Measurements from ENCODE around the gene IMMP2L. TPM values are rescaled to one million over a fixed set of nuclear protein-coding genes. Genes with fewer than 3 reads are reported as not detected.

The IMMP2L gene
- total and polyA plus RNA-seq, 2 donors (not counting 3 experiments of a cell fraction or from before 2014, with no cell fraction given) = 9.9 to 11.8 TPM

GRCh38 chr7:110941385-110941784 is 620.9 kb downstream of the IMMP2L start:
- Histone ChIP-seq H3K9me3 (replicated peaks; ENCODE audit: control insufficient read depth, insufficient read depth, low read length) (no peaks in the 10 kb centered on the region), H3K9ac (replicated peaks; ENCODE audit: extremely low read depth, insufficient read depth, low read length) (no peak overlapping the region), H3K4me3 (replicated peaks in 1 of 3; ENCODE audit: insufficient read depth in 1 of 3, low read depth in 1 of 3, low read length in 3 of 3) (no peak overlapping the region), H3K4me1 (ENCODE audit: control insufficient read depth, extremely low read depth, insufficient read depth, low read length) (no peaks in the 10 kb centered on the region), H3K4me2 (ENCODE audit: insufficient read depth, low read length) (no peak overlapping the region), H3K27ac (ENCODE audit: insufficient read depth, low read depth, low read length) (no peak overlapping the region), H4K20me1 (replicated peaks; ENCODE audit: control insufficient read depth, extremely low read depth, insufficient read depth, low read length) (no peaks in the 10 kb centered on the region), H3K79me2 (ENCODE audit: control insufficient read depth, insufficient read depth, low read length) (no peaks in the 10 kb centered on the region), H3K27me3 (ENCODE audit: control insufficient read depth in 2 of 2, insufficient read depth in 2 of 2, low read length in 2 of 2) (no peaks in the 10 kb centered on the region), H3K36me3 (ENCODE audit: control insufficient read depth in 2 of 2, extremely low read depth in 1 of 2, insufficient read depth in 2 of 2, low read length in 2 of 2) (no peaks in the 10 kb centered on the region), H2AFZ (ENCODE audit: low read depth, low read length) (no peak overlapping the region), H3K9me1 (replicated peaks; ENCODE audit: control insufficient read depth, extremely low read depth, insufficient read depth, low read length) (no peaks in the 10 kb centered on the region)
- CTCF ChIA-PET = no interaction called here
- POLR2A ChIA-PET = no interaction called here
- BruUV-seq (replicated peaks) = no TSS peak
- TF ChIP-seq MAX (IDR thresholded peaks at IDR 0.05; ENCODE audit: insufficient read depth, insufficient read length) (no peak), EZH2 (IDR thresholded peaks at IDR 0.05; ENCODE audit: borderline replicate concordance, low read depth, low read length, severe bottlenecking) (no peak), FOS (IDR thresholded peaks at IDR 0.05; ENCODE audit: borderline replicate concordance, insufficient read depth, low read length) (no peak), JUN (IDR thresholded peaks at IDR 0.05; ENCODE audit: borderline replicate concordance, insufficient read depth, insufficient read length, low read depth) (no peak), POLR2A (IDR thresholded peaks at IDR 0.05; ENCODE audit: low read depth, low read length) (no peak), GATA2 (IDR thresholded peaks at IDR 0.05; ENCODE audit: insufficient read depth, insufficient read length, low read depth, low read length) (no peak), MYC (IDR thresholded peaks at IDR 0.05; ENCODE audit: low read depth, low read length) (no peak), CTCF (IDR thresholded peaks at IDR 0.05; ENCODE audit: extremely low read depth in 1 of 2, insufficient read depth in 1 of 2, low read depth in 1 of 2, low read length in 2 of 2) (no peak), POLR2AphosphoS5 (IDR thresholded peaks at IDR 0.05; ENCODE audit: insufficient read depth, low read depth, low read length) (no peak)
- no peak for FAIRE-seq
- dilution Hi-C loops (cut with MboI; ENCODE audit: extremely low pct_ligation_motif_present, low sequenced_read_pairs) (no loop called here), intact Hi-C loops (cut with micrococcal nuclease) (no loop called here)
- DNase-seq (ENCODE audit: low read depth, low spot score) = no peak
